Frontal cortex (tissue), 4 donors: Measurements from ENCODE around the gene CPNE5. TPM values are rescaled to one million over a fixed set of nuclear protein-coding genes. Genes with fewer than 3 reads are reported as not detected.

ENCODE experiments used
- DNase-seq, 2 donors: peaks; one replicate each; pipeline ENCODE4 v3.0.0; 2012; ENCODE audit warnings: low spot score in 2 of 2
- FAIRE-seq: peaks from 2 replicates; lab custom pipeline; 2012; peaks lifted over from hg19 to GRCh38; lab: Jason Lieb, UNC
- total RNA-seq: library from RNA; depleted of rRNA; stranded (reverse); fragments of >200 nt; gene quantifications from one replicate; pipeline ENCODE4 v1.2.3, GENCODE V29; 2014
- donor health status: control.
- donor health status: control.
- donor health status: control.

CPNE5 gene
- total RNA-seq, 1 donor from 2014 or later, result 12.6 TPM

DNA sequence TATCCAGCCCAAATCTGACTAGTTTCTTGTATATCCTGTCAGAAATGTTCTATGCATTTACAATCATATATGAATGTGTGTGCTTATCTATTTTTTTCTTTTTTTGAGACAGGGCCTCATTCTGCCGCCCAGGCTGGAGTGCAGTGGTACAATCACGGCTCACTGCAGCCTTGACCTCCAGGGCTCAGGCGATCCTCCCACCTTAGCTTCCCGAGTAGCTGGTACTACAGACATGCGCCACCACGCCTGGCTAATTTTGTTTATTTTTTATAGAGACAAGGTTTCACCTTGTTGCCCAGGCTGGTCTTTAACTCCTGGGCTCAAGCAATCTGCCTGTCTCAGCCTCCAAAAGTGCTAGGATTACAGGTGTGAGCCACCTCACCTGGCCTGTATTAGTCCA lies 144.6 kb downstream of the CPNE5 start:
- DNase-seq (no peak), FAIRE-seq (no peak)

GRCh38 chr6:36692861-36693702 lies 146.2 kb downstream of the CPNE5 start:
- no peak for FAIRE-seq
- DNase-seq, result no peak

DNA sequence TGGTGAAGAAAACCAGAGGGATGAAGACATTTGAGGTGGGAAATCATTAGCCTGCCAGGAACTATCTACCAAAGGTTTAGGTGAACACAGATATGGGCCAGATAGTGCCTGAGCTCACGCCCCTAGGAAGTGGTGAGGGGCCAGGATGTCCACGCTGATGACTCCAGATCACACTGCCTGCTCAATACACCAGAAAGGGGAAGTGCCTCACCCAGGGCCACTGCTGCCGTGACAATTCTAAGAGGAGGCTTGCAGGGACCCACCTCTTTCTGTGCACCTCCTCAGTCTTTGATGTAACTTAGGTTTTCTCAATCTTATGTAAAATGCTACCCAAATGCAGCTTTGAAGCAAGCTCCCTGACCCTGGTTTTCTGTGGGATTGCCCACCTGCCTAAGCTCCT lies 147.0 kb downstream of the CPNE5 start:
- FAIRE-seq, result no peak
- no peak for DNase-seq

DNA sequence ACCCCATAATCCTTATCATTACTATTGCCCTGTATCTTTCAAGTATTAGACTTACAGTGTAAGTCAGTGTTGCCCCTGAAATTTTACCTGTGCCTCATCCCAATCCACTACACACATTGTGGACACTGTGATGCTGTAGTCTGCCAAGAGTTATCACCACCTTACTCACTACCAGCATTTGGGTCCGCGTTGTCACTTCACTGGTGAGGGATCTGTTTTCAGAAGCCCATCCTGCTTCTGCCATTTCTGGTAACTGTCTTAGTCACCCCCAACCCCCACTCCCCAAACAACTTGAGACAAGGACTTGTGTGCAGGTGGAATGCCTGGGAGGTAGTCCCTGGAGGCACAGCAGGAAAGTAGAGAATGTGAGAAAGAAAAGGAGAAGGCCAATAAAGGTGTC lies 147.6 kb downstream of the CPNE5 start:
- DNase-seq (no peak), FAIRE-seq (no peak)

- no peak for DNase-seq
- no peak for FAIRE-seq
Measured at GRCh38 chr6:36691011-36691410, 148.2 kb downstream of the CPNE5 start.

Other genes starting within 250 kb of the CPNE5 start
- gene SRSF3, start 245.1 kb downstream of the CPNE5 start, total RNA-seq, result 217 TPM
- 2.0 TPM for gene CDKN1A, start 160.7 kb downstream of the CPNE5 start, total RNA-seq
- not detected for gene RAB44, start 141.6 kb downstream of the CPNE5 start, total RNA-seq
- 40.8 TPM for gene PPIL1, start 35.4 kb upstream of the CPNE5 start, total RNA-seq
- 28.9 TPM for gene C6orf89, start 46.5 kb upstream of the CPNE5 start, total RNA-seq
- under 0.01 TPM for gene PI16, start 115.3 kb upstream of the CPNE5 start, total RNA-seq
- 152 TPM for gene MTCH1, start 146.8 kb upstream of the CPNE5 start, total RNA-seq
- gene FGD2, start 166.2 kb upstream of the CPNE5 start, total RNA-seq, result 0.82 TPM